HL-60/S4 treated with retinoic acid at 250 ng/mL for 4 days and 3 days (cell line): ENCODE data around the gene CSF3R.

Experiments used
- in situ Hi-C: fragments of 300-500 bp; cut with MboI; formaldehyde crosslinking; loops from 2 replicates; pipeline ENCODE4 v1.7.0; 2022; ENCODE audit warnings: low sequenced_read_pairs

CSF3R gene

DNA sequence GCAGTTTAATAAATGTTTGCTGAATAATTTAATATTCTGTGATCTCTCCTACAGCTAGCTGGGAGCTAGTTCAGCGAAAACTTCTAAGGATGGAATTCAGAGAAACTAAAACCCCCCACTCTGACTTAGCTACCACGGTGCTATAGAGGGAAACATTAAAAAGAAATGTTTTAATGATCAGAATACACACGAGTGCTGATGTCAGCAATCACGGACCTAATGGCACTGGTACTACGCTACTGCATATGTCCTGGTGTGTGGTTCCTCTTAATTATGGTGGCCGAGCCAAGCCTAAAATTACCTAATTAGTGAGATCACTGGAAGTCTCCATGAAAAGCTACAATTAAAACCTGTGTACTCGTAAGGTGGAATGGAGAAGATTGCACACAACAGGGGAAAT, 61.1 kb downstream of the CSF3R start:
- in situ Hi-C loops = loop anchor here (25.0 kb wide), 1 partner anchor 309 kb away; no protein-coding TSS in a partner anchor

DNA sequence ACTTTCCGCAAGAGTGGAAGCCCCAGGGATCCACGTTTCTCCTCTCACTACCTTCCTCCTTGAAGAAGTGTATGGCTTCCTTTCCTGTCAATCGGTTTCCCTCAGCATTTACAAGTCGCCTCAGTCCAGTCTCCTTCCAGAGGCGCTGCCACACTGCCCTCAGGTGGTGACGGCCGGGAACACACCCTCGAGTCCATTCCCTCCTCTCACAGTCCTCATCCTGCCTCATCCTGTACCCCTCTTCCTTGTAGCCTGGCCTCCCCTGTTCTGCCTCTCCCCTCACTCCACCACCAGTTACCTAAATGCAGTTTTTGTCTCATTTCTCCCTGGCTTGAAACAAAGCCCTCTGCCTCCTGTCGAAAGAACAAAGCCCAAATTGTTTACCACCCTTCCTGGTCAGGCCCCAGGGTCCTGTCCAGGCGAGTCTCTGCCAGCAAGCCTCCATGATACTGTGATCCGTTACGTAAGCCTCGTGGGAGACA, 61.8 kb downstream of the CSF3R start:
- in situ Hi-C loops = loop anchor here (25.0 kb wide), 1 partner anchor 309 kb away; no protein-coding TSS in a partner anchor

DNA sequence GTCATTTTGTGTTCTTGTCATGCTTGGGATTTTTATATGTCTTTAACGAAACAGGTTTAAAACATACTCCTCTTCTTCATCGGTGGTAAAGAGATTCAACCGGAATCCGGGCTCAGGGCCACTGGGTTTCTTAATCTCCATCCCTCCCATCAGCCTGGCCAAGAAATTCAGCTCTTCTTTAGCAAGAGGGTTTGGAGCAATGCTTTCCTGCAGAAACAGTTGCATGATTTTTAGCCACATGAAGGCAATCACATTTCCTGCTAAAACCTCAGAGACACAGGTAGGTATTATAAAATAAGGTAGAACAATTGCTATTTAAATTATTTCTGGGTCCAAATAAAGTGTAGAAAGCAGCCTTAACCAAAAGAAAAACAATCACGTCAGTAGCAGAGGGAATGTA, 62.3 kb downstream of the CSF3R start:
- in situ Hi-C loops = loop anchor here (25.0 kb wide), 1 partner anchor 308 kb away; no protein-coding TSS in a partner anchor

DNA sequence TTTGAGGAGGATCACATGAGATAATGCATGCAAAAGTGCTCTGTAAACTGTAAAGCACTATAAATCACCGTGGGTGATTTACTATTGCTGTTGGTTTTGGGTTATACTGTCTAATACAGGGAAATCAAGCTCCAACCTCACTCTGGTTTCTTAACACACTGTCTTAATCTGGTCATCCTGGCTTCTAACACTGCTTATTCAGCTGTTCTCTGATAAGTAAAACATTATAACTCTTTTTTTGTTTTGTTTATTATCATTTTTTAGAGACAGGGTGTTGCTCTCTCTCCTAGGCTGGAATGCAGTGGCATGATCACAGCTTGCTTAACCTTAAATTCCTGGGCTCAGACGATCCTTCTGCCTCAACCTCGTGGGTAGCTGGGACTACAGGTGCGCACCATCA, 63.1 kb downstream of the CSF3R start:
- in situ Hi-C loops = loop anchor here (25.0 kb wide), 1 partner anchor 307 kb away; no protein-coding TSS in a partner anchor

DNA sequence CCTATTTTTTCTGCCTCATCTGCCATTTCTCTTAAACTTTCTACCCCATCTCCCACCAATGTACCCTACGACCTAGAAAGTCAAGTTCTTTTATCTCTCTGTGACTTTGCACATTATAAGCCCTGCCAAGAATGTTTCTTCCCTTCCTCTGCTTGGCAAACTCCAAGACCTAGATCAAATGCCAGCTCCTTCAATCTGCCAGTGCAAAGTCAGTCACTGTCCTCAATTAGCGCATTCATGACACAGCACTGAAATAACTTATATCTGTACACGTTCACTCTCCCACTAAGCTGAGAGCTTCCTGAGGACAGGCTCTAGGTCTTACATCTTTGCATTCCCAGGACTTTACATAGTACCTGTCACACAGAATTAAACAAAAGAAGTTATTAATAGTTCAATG, 63.6 kb downstream of the CSF3R start:
- in situ Hi-C loops = loop anchor here (25.0 kb wide), 1 partner anchor 307 kb away; no protein-coding TSS in a partner anchor

DNA sequence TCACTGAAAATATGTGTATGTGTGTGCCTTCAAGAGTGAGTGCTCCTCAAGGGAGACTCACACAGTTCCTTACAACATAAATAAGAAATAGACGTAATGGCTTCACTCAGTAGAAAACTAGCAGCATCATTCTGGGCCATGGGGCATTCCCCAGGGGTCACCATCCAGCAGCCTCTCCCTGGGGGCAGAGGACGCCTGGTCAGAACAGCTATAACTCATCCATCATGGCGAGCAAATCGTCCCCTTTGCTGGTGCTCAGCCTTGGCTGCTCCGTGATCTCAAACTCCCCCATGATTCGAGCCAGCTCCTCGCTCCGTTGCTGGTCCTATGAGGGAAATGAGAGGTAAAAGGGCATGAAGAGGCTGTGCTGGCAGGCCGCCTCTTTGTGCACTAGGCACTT, 64.8 kb downstream of the CSF3R start:
- in situ Hi-C loops = loop anchor here (25.0 kb wide), 1 partner anchor 306 kb away; no protein-coding TSS in a partner anchor
